CD4-positive, alpha-beta T cell treated with Interleukin-21 for 1 hour (primary cell): Measurements from ENCODE around the gene MEIKIN.

Experiments used
- DNase-seq: peaks from one replicate; pipeline ENCODE4 v3.0.0-alpha.2; 2020

Gene MEIKIN

GRCh38 chr5:131945551-131946168 lies at the start of gene MEIKIN:
Gene MEIKIN (minus strand): TSS chr5:131945663. CDS start chr5:131945505, 158 bp downstream.
- DNase-seq: no peak

- no peak for DNase-seq
Measured at GRCh38 chr5:131994533-131995226, 49.2 kb upstream of the MEIKIN start.

GRCh38 chr5:131994090-131994489 lies 48.6 kb upstream of the MEIKIN start:
- no peak for DNase-seq

DNA sequence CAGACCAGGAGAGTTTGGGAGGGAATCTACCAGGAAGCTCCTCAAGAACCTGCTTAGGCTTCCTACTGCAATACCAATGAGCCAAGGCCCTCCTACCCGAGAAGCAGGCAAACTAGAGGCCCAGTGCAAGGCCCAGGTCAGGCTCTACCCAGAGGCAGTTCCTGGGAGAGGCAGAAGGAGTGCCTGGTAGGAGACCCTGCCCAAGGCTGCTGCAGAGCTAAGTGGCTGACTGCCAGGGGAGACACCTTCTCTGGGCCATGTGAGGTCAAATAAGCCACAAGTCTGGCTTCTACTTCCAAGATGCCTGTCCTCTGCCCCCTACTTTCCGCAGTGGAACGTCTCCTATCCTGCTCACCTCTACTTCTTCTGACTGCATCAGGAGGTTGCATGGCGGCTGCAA lies 48.2 kb upstream of the MEIKIN start:
- no peak for DNase-seq

GRCh38 chr5:131992370-131992769 lies 46.9 kb upstream of the MEIKIN start:
- no peak for DNase-seq

DNA sequence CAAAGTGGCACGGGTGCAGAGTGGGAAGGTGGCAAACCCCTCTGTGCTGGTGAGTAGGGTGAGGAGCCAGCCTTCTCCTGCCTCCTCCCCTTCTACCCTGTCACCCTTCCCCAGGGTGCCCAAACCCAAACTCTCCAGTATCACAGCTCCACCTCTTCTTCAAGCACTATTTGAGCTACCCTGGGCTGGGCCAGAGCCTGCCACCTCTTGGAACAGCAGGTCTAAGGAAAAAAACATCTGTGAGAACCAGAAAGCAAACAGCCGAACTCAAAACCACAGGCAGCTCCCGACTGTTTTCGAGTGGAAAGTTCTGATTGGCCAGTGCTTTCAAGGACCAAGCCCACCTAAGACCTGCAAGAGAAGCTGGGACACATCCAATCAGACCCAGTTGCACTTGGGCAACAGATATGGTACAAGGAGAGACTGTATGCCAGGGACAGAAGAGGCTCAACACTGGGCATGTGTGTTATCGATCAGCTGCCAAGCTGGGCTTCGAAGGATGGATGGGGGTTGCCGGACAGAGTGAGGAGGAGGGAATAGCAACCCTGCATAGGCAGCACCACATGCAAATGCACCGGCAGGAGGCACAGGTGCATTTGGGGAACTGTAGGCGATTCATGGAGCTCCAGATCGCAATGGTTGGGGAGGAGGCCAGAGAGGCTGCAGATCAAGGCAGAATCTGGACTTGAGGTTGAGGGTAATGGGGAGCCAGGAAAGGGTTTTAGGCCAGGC lies 46.3 kb upstream of the MEIKIN start:
- DNase-seq: no peak

DNA sequence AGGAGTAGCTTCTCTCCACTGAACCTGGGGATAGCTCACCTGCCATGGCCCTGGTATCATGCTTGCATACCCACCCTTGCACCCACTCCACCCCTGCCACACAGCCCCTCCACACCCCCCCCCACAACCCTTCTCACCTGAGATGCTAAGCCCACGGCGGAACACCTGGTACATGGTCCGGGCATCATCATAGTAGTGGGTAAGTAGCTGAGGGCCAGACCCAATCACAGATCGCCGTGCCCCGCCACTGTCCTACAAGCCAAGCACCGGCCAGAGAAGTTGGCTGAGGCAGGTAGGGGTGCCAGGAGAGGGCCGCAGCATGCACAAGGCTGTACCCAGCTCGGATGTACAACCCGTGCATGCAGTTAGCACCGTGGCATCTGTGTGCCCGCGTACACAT lies 45.3 kb upstream of the MEIKIN start:
- no peak for DNase-seq

- DNase-seq: no peak
Measured at GRCh38 chr5:131988601-131989000, 43.1 kb upstream of the MEIKIN start.

GRCh38 chr5:131987251-131987650 lies 41.8 kb upstream of the MEIKIN start:
- DNase-seq: no peak

GRCh38 chr5:131986161-131986912 lies 40.9 kb upstream of the MEIKIN start:
- DNase-seq: no peak

DNA sequence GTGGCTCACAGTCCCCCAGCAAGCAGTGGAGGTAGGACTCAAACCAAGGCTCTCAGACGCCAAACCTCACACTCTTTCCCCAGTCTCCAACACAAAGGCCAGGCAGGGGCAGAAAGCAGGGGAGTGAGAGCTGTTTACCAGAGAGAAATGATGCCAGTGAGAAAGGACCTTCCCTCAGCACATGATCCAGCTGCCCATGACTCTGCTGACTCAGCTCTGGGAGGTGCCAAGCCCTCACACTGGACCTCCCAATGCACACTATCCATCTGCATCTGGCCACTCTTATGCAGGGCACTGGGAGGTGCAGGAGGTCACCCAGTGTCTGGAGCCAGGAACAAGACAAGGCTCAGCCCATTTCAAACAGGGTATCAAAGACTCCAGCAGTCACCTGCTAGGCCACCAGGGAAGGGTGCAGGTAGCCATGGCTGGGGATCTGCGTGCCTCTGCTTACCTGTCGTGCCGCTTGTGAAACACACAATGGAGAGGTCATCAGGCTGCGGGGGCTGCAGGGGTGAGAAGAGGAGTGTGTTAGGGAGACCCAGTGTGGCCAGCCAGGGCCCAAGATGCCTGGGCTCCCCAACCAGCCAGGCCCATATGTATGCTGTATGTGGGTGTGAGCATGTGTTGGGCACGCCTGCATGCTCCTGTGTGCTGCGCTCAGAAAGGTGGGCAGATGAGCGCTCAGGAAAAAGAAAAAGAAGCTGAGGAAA lies 39.6 kb upstream of the MEIKIN start:
- no peak for DNase-seq

DNA sequence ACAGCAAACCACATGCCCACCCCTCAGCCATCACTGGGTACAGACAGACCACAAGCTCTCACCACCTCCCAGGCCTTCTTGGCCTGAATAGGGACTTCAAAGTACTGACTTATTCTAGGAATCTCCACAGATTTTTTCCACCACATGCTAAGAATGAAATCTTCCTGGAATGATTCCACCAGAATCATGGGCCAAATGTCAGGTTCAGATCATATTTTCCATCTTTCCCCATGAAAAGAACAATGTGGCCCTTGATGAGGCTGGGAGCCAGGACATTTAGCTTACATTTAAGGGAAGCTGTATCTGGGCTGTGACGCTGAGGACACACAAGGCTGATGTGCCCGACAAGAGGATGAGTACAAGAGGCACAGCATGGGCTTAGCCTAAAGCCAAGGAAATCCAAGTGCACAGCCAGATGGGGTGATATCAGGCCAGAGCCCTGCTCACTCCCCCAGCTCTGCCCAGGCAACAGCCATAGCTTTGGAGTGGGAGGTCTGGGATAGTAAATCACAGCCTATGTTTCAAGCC lies 37.8 kb upstream of the MEIKIN start:
- no peak for DNase-seq

DNA sequence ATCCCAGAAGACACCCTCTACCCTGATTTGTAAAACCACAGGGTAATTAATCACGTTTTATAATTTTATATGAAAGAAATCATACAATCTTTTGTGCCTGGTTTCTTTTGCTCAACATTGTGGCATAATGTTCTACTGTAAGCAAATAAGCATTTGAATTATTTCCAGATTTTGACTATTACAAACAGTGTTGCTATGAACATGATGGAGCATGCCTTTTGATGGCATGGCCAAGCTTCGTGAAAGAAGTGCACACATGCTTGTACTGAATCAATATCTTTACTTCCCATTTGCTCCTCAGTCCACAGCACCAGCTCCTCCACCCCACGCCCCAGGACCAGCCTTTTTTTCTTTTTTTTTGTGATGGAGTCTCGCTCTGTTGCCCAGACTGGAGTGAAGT lies 36.1 kb upstream of the MEIKIN start:
- DNase-seq: no peak

GRCh38 chr5:131980696-131981095 lies 35.2 kb upstream of the MEIKIN start:
- DNase-seq: no peak

- DNase-seq: no peak
Measured at GRCh38 chr5:131979816-131980215, 34.4 kb upstream of the MEIKIN start.

GRCh38 chr5:131977212-131977604 lies 31.7 kb upstream of the MEIKIN start:
- DNase-seq: no peak

DNA sequence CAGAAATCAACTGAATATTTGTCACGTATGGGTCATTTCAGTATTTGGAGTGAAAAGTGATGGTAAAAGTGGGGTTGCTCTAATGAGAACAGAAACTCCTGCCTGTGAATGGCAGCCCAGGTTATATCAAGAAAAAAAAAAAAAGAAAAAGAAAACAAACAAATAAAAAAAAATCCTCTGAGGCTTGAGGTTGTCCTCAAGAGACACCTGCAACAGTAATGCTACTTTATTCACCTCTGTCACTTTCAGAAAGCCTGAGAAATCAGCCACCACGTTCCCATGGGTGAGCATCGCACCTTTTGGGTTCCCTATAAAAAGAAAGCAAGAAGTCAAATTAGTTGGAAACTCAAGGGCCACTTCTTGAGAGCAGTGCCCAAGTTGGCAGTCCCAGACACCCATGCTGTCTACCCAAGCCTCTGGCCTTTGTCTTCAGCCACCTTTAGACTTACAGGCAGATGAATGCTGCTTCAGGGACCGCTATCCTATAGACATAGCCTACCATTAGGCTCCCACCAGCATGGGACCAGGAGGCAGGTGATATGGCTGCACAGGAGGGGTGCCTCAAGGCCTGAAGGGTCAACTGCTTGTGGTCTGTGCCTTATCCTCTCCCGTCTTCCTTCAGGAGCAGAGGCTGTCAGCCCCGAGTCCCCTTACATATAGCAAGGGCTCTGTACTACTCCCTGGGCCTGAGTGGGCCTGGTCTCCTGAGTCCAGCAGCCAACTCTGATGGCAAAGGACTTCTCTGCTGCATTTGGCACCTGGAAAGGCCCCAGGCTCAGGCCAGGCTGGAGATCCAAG lies 31.1 kb upstream of the MEIKIN start:
- no peak for DNase-seq

DNA sequence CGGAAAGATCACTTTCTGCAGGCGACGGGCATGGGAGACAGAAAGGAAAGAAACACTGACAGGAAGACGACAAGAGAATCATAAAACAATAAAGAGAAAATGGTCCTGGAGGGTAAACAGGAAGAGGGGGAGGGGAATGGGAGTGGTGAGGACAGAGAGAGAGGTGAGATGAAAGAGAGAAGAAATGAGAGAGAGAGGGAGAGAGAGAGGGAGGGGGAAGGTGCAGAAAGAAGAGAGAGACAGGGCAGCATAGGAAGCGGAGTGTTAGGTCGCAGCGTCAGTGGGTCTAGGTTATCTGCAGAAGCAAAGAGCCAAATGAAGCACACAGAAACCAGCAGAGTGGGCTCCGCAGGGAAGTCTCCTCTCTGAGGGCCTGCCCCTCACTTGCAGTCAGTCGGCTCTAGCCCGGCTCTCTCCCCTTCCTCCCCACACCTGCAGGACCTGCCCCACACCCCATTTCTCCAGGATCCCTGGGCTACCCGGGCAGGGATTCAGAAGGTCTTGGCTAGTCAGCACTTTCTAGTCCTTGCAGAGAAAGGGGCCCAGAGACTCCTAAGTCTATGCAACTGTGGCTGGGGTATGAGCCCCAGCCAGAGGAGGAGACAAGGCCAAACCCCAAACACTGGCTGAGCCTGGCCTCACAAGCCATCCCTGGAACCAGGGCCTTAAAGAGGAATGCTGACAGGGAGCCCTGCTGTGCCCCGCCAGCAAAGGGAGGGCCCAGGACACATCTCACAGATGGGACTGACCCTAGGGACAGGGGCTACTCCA lies 29.7 kb upstream of the MEIKIN start:
- DNase-seq: peak; percentile 54

DNA sequence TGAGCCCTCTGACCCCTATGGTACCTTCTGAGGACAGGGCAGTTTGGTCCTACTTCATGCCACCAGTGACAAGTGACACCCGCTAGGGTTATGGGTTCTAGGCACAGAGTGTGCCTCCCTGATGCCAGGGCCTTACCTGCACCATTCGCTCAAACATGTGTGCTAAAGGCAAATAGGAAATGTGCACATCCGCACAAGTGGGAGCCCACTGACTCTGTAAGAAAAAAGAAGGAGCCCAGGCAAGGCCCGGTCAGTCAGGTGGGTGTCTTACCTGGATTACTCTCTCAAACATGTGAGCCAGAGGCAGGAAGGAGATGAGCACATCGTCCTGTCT lies 29.1 kb upstream of the MEIKIN start:
- peak; percentile 2 for DNase-seq

GRCh38 chr5:131974016-131974415 lies 28.6 kb upstream of the MEIKIN start:
- no peak for DNase-seq
